Right lobe of liver (tissue), 4 donors: ENCODE measurements around the gene ST3GAL5.

Experiments used
- POLR2A ChIP-seq: fragments of 450-650 bp; IDR thresholded peaks from one replicate; pipeline ENCODE4 v1.6.1; 2017; ENCODE audit warnings: antibody characterized with exemption, mild to moderate bottlenecking
- TF ChIP-seq, protein P1 (sequence below), 4 donors: fragments of 200-600 bp in 3 of 4; fragments of 450-650 bp in 1 of 4; IDR thresholded peaks; one replicate each; pipeline versions ENCODE4 v1.5.1 to v1.8.0; 2016 to 2022; ENCODE audit warnings: antibody characterized with exemption in 4 of 4, mild to moderate bottlenecking in 2 of 4
- donor health status: DM: no; HTN: no; CAD: no.
- donor health status: DM: no; HTN: no; CAD: no.
- donor health status: DM: no; HTN: yes; CAD: no.

DNA sequence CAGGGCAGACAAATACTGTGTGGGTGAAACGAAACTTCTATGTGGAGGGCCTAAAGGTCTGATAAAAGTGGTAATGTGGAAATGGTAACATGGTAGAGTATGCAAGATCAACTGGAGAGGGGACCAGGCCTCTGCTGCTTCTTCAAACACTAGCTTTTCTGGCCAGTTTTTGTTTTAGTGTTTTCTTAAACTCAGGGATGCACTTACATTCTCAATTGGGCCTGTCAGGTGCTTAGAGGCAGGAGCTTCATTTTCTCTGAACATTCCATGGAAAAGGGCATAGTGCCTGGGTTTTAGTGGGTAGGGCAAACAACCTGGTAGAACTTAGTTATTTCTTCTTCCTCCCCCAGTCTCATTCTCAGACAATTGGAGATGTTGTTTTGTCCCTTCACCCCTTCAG, 10.5 kb upstream of the ST3GAL5 start:
- TF ChIP-seq, protein P1, sequence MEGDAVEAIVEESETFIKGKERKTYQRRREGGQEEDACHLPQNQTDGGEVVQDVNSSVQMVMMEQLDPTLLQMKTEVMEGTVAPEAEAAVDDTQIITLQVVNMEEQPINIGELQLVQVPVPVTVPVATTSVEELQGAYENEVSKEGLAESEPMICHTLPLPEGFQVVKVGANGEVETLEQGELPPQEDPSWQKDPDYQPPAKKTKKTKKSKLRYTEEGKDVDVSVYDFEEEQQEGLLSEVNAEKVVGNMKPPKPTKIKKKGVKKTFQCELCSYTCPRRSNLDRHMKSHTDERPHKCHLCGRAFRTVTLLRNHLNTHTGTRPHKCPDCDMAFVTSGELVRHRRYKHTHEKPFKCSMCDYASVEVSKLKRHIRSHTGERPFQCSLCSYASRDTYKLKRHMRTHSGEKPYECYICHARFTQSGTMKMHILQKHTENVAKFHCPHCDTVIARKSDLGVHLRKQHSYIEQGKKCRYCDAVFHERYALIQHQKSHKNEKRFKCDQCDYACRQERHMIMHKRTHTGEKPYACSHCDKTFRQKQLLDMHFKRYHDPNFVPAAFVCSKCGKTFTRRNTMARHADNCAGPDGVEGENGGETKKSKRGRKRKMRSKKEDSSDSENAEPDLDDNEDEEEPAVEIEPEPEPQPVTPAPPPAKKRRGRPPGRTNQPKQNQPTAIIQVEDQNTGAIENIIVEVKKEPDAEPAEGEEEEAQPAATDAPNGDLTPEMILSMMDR (IDR thresholded peaks at IDR 0.05): no peak
- TF ChIP-seq POLR2A: no peak
